SK-N-MC (cell line): Measurements from ENCODE around the gene TNC.

Source experiments
- EZH2 ChIP-seq: fragments of 200-600 bp; sonication (generic); IDR thresholded peaks from one replicate; pipeline ENCODE4 v1.6.1; 2017; ENCODE audit warnings: antibody characterized with exemption
- FOXP2 ChIP-seq: optimal IDR thresholded peaks from 2 replicates; pipeline ENCODE3; 2011; ENCODE audit warnings: mild to moderate bottlenecking, moderate library complexity; ENCODE audit not compliant: insufficient read depth; ENCODE audit errors: extremely low read length, control extremely low read depth
- POLR2AphosphoS5 ChIP-seq: IDR thresholded peaks from 2 replicates; pipeline ENCODE4 v1.6.1; 2012; ENCODE audit warnings: mild to moderate bottlenecking, low read depth, low read length, borderline replicate concordance

DNA sequence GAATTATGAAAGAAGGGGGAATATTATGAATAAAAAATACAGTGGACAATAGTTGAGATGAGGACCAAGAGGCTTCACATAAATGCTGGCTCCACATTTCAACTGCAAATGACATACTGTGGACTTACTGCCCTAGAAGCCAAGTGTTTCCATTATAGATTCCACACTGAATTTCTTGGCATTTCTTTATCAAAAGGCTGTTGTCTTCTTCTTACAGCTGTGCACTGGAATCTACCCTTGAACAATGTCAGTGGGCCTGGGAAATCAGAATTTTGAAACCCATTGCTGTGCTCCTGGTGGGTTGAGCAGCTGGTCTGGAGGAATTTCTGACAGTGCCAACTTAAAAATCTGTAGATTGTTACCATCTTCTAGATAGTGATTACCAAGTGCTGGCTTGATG, 49.9 kb downstream of the TNC start:
- TF ChIP-seq POLR2AphosphoS5 (no peak), EZH2 (no peak), FOXP2 (no peak)
